HepG2 (cell line): ENCODE measurements around the gene THSD8. TPM values are rescaled to one million over a fixed set of nuclear protein-coding genes. Genes with fewer than 3 reads are reported as not detected.

Experiments
- ATRX ChIP-seq: sonication (generic); formaldehyde crosslinking; IDR thresholded peaks from 2 replicates; pipeline ENCODE4 v1.4.0; 2020; ENCODE audit warnings: missing genetic modification reagents, borderline replicate concordance
- BCL6 ChIP-seq: IDR thresholded peaks from 2 replicates; pipeline ENCODE4 v1.6.1; 2016; ENCODE audit warnings: missing genetic modification reagents, missing compliant biosample characterization
- KDM2A ChIP-seq: sonication (generic); formaldehyde crosslinking; IDR thresholded peaks from 2 replicates; pipeline ENCODE4 v1.4.0; 2020; ENCODE audit warnings: low read depth, missing genetic modification reagents, borderline replicate concordance
- MAX ChIP-seq: IDR thresholded peaks from 2 replicates; pipeline ENCODE4 v1.6.1; 2012; ENCODE audit warnings: inconsistent platforms
- MXD1 ChIP-seq: sonication (generic); formaldehyde crosslinking; IDR thresholded peaks from 2 replicates; pipeline ENCODE4 v1.4.0; 2020; ENCODE audit warnings: mild to moderate bottlenecking, missing genetic modification reagents
- MXD3 ChIP-seq: IDR thresholded peaks from 2 replicates; pipeline ENCODE4 v1.6.1; 2016; ENCODE audit warnings: mild to moderate bottlenecking, missing biosample characterization, missing genetic modification reagents
- NAIF1 ChIP-seq: sonication (generic); formaldehyde crosslinking; IDR thresholded peaks from 2 replicates; pipeline ENCODE4 v1.5.0; 2020; ENCODE audit warnings: mild to moderate bottlenecking, missing genetic modification reagents, borderline replicate concordance
- RBM22 ChIP-seq: fragments of 200-400 bp; formaldehyde crosslinking; optimal IDR thresholded peaks from 2 replicates; pipeline ENCODE3; 2017; ENCODE audit warnings: mild to moderate bottlenecking, low read length, moderate library complexity
- SP1 ChIP-seq, 2 experiments: fragments of 450-650 bp in 1 of 2; sonication (generic) in 1 of 2; formaldehyde crosslinking in 1 of 2; IDR thresholded peaks; 2 replicates each; pipeline versions ENCODE4 v1.4.0 to v1.6.1; 2016 to 2020; ENCODE audit warnings: missing genetic modification reagents in 1 of 2
- SPEN ChIP-seq: sonication (generic); formaldehyde crosslinking; IDR thresholded peaks from 2 replicates; pipeline ENCODE4 v1.5.1; 2020; ENCODE audit warnings: low read depth, mild to moderate bottlenecking, missing genetic modification reagents
- TBP ChIP-seq: sonication (generic); formaldehyde crosslinking; IDR thresholded peaks from 2 replicates; pipeline ENCODE4 v1.5.0; 2020; ENCODE audit warnings: missing genetic modification reagents
- YEATS2 ChIP-seq: sonication (generic); formaldehyde crosslinking; IDR thresholded peaks from 2 replicates; pipeline ENCODE4 v1.4.0; 2020; ENCODE audit warnings: missing genetic modification reagents, borderline replicate concordance
- ZBTB33 ChIP-seq: sonication (generic); formaldehyde crosslinking; IDR thresholded peaks from 2 replicates; pipeline ENCODE4 v1.4.0; 2020; ENCODE audit warnings: missing genetic modification reagents
- ZFP1 ChIP-seq: IDR thresholded peaks from 2 replicates; pipeline ENCODE4 v1.6.1; 2016
- ZNF263 ChIP-seq: sonication (generic); formaldehyde crosslinking; IDR thresholded peaks from 2 replicates; pipeline ENCODE4 v1.4.0; 2020; ENCODE audit warnings: missing genetic modification reagents
- ZNF317 ChIP-seq: sonication (generic); formaldehyde crosslinking; IDR thresholded peaks from 2 replicates; pipeline ENCODE4 v1.5.0; 2020; ENCODE audit warnings: mild to moderate bottlenecking, missing genetic modification reagents
- ZNF337 ChIP-seq: sonication (generic); formaldehyde crosslinking; IDR thresholded peaks from 2 replicates; pipeline ENCODE4 v1.5.1; 2020; ENCODE audit warnings: missing genetic modification reagents, low read depth, mild to moderate bottlenecking, borderline replicate concordance
- ZNF550 ChIP-seq: sonication (generic); formaldehyde crosslinking; IDR thresholded peaks from 2 replicates; pipeline ENCODE4 v1.4.0; 2020; ENCODE audit warnings: mild to moderate bottlenecking, missing genetic modification reagents, borderline replicate concordance
- ZNF569 ChIP-seq: sonication (generic); formaldehyde crosslinking; IDR thresholded peaks from 2 replicates; pipeline ENCODE4 v1.5.0; 2020; ENCODE audit warnings: mild to moderate bottlenecking, missing genetic modification reagents, moderate library complexity, borderline replicate concordance
- ZNF672 ChIP-seq: sonication (generic); formaldehyde crosslinking; IDR thresholded peaks from 2 replicates; pipeline ENCODE4 v1.8.1; 2022; ENCODE audit warnings: missing genetic modification reagents
- ZNF740 ChIP-seq: sonication (generic); formaldehyde crosslinking; IDR thresholded peaks from 2 replicates; pipeline ENCODE4 v1.4.0; 2020; ENCODE audit warnings: missing genetic modification reagents
- ZNF841 ChIP-seq: sonication (generic); formaldehyde crosslinking; IDR thresholded peaks from 2 replicates; pipeline ENCODE4 v1.8.1; 2023; ENCODE audit warnings: missing genetic modification reagents, borderline replicate concordance
- ZNF879 ChIP-seq: sonication (generic); formaldehyde crosslinking; IDR thresholded peaks from 2 replicates; pipeline ENCODE4 v1.8.1; 2023; ENCODE audit warnings: missing genetic modification reagents
- polyA plus RNA-seq, 8 experiments: library from polyadenylated mRNA; depleted of rRNA in 3 of 8; stranded (reverse) in 7 of 8; unstranded in 1 of 8; fragments of >200 nt; fragmentation: Illumina TruSeq in 4 of 8; extraction: Trizol in 4 of 8; gene quantifications; 2 replicates each; pipeline versions ENCODE4 v1.2.1 to v1.2.3, GENCODE V29; 2011 to 2016; ENCODE audit warnings: low read depth in 4 of 8, missing spikeins in 1 of 8, mixed read lengths in 1 of 8; ENCODE audit not compliant: insufficient read depth in 1 of 8
- total RNA-seq, 5 experiments: library from RNA; depleted of rRNA; stranded (reverse); fragments of >200 nt; fragmentation: Illumina TruSeq; extraction: Trizol; gene quantifications; 2 replicates each; pipeline ENCODE4 v1.2.3, GENCODE V29; 2016; ENCODE audit warnings: low read depth in 1 of 5
- TF ChIP-seq, protein P1 (sequence below): sonication (generic); formaldehyde crosslinking; IDR thresholded peaks from 2 replicates; pipeline ENCODE4 v1.5.0; 2020; ENCODE audit warnings: mild to moderate bottlenecking, missing genetic modification reagents, borderline replicate concordance

The THSD8 gene
- total and polyA plus RNA-seq, 2 of the 13 experiments (the other 11 are each of a cell fraction or from before 2014, with no cell fraction given), result 4.8 to 14.9 TPM

DNA sequence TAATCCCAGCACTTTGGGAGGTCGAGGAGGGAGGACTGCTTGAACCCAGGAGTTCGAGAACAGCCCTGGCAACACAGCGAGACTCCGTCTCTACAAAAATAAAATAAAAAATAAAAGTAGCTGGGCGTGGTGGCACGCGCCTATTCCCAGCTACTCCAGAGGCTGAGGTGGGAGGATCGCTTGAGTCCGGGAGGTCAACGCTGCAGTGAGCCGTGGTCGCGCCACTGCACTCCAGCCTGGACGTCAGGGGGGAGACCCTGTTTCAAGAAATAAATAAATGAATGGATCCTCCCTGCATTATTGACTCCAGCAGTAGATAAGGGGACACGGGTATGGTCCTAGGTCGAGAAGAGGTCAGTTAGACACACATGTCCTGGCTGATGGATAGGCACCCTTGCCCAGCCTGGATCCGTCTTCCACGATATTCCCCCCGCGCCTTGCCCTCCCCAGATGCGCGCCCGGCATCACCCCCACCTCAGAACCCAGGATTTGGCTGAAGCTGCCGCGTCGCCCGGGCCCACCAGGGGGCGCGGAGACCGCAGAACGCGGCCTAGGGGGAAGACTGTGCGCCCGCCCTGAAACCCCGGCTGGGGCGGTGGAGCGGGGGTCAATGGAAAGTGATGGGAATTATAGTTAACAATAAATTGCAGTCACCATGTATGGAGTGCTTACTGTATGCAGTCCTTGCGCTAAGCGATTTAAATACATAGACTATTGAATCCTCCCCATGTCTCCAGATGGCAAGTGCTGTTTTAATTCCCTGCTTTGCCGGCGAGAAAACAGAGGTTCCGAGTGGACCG lies 24.5 kb upstream of the THSD8 start (continued):
- TF ChIP-seq, protein P1, sequence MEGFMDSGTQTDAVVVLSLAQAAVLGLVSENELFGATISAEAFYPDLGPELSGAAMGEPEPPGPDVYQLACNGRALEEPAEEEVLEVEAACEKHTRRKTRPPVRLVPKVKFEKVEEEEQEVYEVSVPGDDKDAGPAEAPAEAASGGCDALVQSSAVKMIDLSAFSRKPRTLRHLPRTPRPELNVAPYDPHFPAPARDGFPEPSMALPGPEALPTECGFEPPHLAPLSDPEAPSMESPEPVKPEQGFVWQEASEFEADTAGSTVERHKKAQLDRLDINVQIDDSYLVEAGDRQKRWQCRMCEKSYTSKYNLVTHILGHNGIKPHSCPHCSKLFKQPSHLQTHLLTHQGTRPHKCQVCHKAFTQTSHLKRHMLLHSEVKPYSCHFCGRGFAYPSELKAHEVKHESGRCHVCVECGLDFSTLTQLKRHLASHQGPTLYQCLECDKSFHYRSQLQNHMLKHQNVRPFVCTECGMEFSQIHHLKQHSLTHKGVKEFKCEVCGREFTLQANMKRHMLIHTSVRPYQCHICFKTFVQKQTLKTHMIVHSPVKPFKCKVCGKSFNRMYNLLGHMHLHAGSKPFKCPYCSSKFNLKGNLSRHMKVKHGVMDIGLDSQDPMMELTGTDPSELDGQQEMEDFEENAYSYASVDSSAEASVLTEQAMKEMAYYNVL (CRISPR knock-in tag), result no peak
- TF ChIP-seq MXD3 (CRISPR knock-in tag), result no peak
- no peak for TF ChIP-seq ZNF337 (CRISPR knock-in tag)
- TF ChIP-seq ZBTB33 (CRISPR knock-in tag), result 0 out of 2 replicates have a peak, but pooled peaks have one; percentile 20
- no peak for TF ChIP-seq SP1 (IDR thresholded peaks at IDR 0.05)
- no peak for TF ChIP-seq SP1 (CRISPR knock-in tag; IDR thresholded peaks at IDR 0.05)
- TF ChIP-seq KDM2A, result 0 out of 2 replicates have a peak, but pooled peaks have one; percentile 67
- TF ChIP-seq MXD1 (CRISPR knock-in tag), result no peak
- no peak for TF ChIP-seq ZNF317 (CRISPR knock-in tag)
- no peak for TF ChIP-seq ZNF672 (CRISPR knock-in tag)
- no peak for TF ChIP-seq ZNF550 (CRISPR knock-in tag)
- no peak for TF ChIP-seq ZFP1 (CRISPR knock-in tag)
- no peak for TF ChIP-seq ZNF841 (CRISPR knock-in tag)
- TF ChIP-seq NAIF1, result 0 out of 2 replicates have a peak, but pooled peaks have one; percentile 54
- TF ChIP-seq MAX, result peak; percentile 43; the same call in 1 of the 2 replicates
- TF ChIP-seq SPEN (CRISPR knock-in tag), result no peak
- 0 out of 2 replicates have a peak, but pooled peaks have one; percentile 25 for TF ChIP-seq YEATS2 (CRISPR knock-in tag)
- TF ChIP-seq ZNF569, result 0 out of 2 replicates have a peak, but pooled peaks have one; percentile 51
- TF ChIP-seq ZNF740 (CRISPR knock-in tag), result 0 out of 2 replicates have a peak, but pooled peaks have one; percentile 31
- TF ChIP-seq BCL6 (CRISPR knock-in tag), result 0 out of 2 replicates have a peak, but pooled peaks have one; percentile 25
- TF ChIP-seq ZNF879 (CRISPR knock-in tag), result no peak
- no peak for TF ChIP-seq ATRX (CRISPR knock-in tag)
- no peak for TF ChIP-seq RBM22
- TF ChIP-seq TBP (CRISPR knock-in tag), result no peak
- 0 out of 2 replicates have a peak, but pooled peaks have one; percentile 28 for TF ChIP-seq ZNF263 (CRISPR knock-in tag)
